Heart left ventricle (tissue), 13 donors: ENCODE data around the gene CD9.

Source experiments
- CTCF ChIP-seq, 12 donors: fragments of 200-600 bp; sonication (generic) in 4 of 12; IDR thresholded peaks; one replicate each; pipeline versions ENCODE4 v1.5.0 to v1.8.0; 2018 to 2022; ENCODE audit warnings: antibody characterized with exemption in 12 of 12, mild to moderate bottlenecking in 5 of 12
- POLR2A ChIP-seq, 2 donors: fragments of 450-650 bp; IDR thresholded peaks; one replicate each; pipeline ENCODE4 v1.6.1; 2017; ENCODE audit warnings: antibody characterized with exemption in 2 of 2, mild to moderate bottlenecking in 2 of 2, moderate library complexity in 2 of 2
- donor health status: ischemic (EF 13 %, LVEDD 7.1; RV severe dilation, severe dysfunction).
- donor health status: DM: no; HTN: yes; CAD: no.
- donor health status: DM: no; HTN: no; CAD: no.
- donor health status: ischemic (EF 25% LVEDD 6.9; RV normal size, moderate dysfunction).
- donor health status: ischemic (EF 25% LVEDD 5.7; RV mildly dilated, moderate dysfunction).
- donor health status: ischemic (EF 35%, LVEDD 5.7; RV mildly dilated, moderate dysfunction).
- donor health status: nonischemic (EF 11% LVEDD 7.7; RV severe dilation, severe dysfunction).
- donor health status: DM: yes; HTN: yes; CAD: no.
- donor health status: PGD.
- donor health status: ischemic (EF 29% LVEDD 5.4; RV normal size, mild dysfunction).
- donor health status: nonischemic (EF 23%, LVEDD 6.1; RV moderate dilation, normal function).

GRCh38 chr12:6235906-6236640, 35.9 kb downstream of the CD9 start:
- no peak for TF ChIP-seq CTCF (IDR thresholded peaks at IDR 0.05)
- TF ChIP-seq POLR2A (IDR thresholded peaks at IDR 0.05), result no peak
